SK-N-SH treated with all-trans-retinoic acid at 6 μM for 48 hours (cell line): ENCODE results near the gene ASAP2.

ENCODE experiments used
- CSDC2 ChIP-seq: fragments of 250-450 bp; sonication (Bioruptor Pico); IDR thresholded peaks from 2 replicates; pipeline ENCODE4 v1.5.0; 2020; ENCODE audit warnings: mild to moderate bottlenecking, moderate library complexity
- ESRRG ChIP-seq: fragments of 250-450 bp; sonication (Bioruptor Pico); IDR thresholded peaks from 2 replicates; pipeline ENCODE4 v1.6.1; 2021; ENCODE audit warnings: mild to moderate bottlenecking
- ISL1 ChIP-seq: fragments of 250-450 bp; sonication (Bioruptor Pico); IDR thresholded peaks from 2 replicates; pipeline ENCODE4 v2.1.2; 2022; ENCODE audit warnings: mild to moderate bottlenecking, moderate library complexity
- PPARA ChIP-seq: fragments of 250-450 bp; sonication (Bioruptor Pico); IDR thresholded peaks from 2 replicates; pipeline ENCODE4 v1.5.0; 2020; ENCODE audit warnings: mild to moderate bottlenecking, borderline replicate concordance
- TCF4 ChIP-seq: fragments of 250-450 bp; sonication (Bioruptor Pico); IDR thresholded peaks from 2 replicates; pipeline ENCODE4 v1.8.0; 2021; ENCODE audit warnings: mild to moderate bottlenecking, moderate library complexity, borderline replicate concordance
- ZFP3 ChIP-seq: fragments of 250-450 bp; sonication (Bioruptor Pico); IDR thresholded peaks from 2 replicates; pipeline ENCODE4 v1.5.0; 2020; ENCODE audit warnings: mild to moderate bottlenecking, moderate library complexity
- ZNF70 ChIP-seq: fragments of 450-650 bp; formaldehyde crosslinking; IDR thresholded peaks from 2 replicates; pipeline ENCODE4 v1.5.0; 2020; ENCODE audit warnings: mild to moderate bottlenecking, moderate library complexity
- ZNF8 ChIP-seq: fragments of 450-650 bp; formaldehyde crosslinking; IDR thresholded peaks from 2 replicates; pipeline ENCODE4 v1.5.0; 2020; ENCODE audit warnings: mild to moderate bottlenecking, moderate library complexity
- TF ChIP-seq, protein P1 (sequence below): fragments of 250-450 bp; sonication (Bioruptor Pico); IDR thresholded peaks from 2 replicates; pipeline ENCODE4 v1.8.0; 2020; ENCODE audit warnings: mild to moderate bottlenecking, moderate library complexity, borderline replicate concordance

DNA sequence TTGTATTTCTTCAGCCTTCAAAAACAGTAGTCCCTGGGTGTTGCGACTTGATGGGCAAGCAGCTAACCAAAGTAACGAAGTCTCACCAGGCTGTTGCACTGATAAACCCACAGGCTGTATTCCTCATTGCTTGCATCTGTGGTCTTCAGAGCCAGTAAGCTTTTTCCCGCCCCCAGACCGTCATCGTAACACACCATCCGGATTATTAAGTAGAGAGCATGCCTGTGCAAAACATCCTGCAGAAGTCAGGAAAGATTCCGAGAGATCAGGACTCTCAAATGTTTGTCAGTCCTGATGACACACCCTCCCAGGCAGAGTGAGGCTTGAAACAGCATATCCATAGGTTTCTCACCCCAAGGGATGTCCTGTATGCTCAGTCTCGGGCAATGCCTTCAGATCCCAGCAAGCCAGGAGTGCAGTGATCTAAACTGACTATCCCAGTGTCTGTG lies 200.8 kb downstream of the ASAP2 start:
- TF ChIP-seq ZNF70 (CRISPR knock-in tag) (no peak), TCF4 (no peak), ISL1 (no peak), CSDC2 (CRISPR knock-in tag) (no peak), ESRRG (CRISPR knock-in tag) (no peak), ZFP3 (no peak), PPARA (CRISPR knock-in tag) (no peak), ZNF8 (CRISPR knock-in tag) (no peak)
- TF ChIP-seq, protein P1, sequence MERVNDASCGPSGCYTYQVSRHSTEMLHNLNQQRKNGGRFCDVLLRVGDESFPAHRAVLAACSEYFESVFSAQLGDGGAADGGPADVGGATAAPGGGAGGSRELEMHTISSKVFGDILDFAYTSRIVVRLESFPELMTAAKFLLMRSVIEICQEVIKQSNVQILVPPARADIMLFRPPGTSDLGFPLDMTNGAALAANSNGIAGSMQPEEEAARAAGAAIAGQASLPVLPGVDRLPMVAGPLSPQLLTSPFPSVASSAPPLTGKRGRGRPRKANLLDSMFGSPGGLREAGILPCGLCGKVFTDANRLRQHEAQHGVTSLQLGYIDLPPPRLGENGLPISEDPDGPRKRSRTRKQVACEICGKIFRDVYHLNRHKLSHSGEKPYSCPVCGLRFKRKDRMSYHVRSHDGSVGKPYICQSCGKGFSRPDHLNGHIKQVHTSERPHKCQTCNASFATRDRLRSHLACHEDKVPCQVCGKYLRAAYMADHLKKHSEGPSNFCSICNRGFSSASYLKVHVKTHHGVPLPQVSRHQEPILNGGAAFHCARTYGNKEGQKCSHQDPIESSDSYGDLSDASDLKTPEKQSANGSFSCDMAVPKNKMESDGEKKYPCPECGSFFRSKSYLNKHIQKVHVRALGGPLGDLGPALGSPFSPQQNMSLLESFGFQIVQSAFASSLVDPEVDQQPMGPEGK (CRISPR knock-in tag): no peak
